Neural crest cell (in vitro differentiated cells): ENCODE data around the gene NAGPA. TPM values are rescaled to one million over a fixed set of nuclear protein-coding genes. Genes with fewer than 3 reads are reported as not detected.

Experiments
- DNase-seq: peaks from one replicate; pipeline ENCODE4 v3.0.0; 2021; ENCODE audit warnings: low read depth, mixed read lengths, low spot score
- H3K27ac Mint-ChIP-seq: one replicate; pipeline ENCODE4 v1.8.0; 2021; ENCODE audit warnings: mild to moderate bottlenecking, mixed read lengths; ENCODE audit not compliant: unreplicated experiment
- H3K27me3 Mint-ChIP-seq: 2 replicates; pipeline ENCODE4 v1.8.0; 2021; ENCODE audit warnings: low read depth, mild to moderate bottlenecking, mixed read lengths
- H3K36me3 Mint-ChIP-seq: 2 replicates; pipeline ENCODE4 v1.8.0; 2021; ENCODE audit warnings: low read depth, mild to moderate bottlenecking, mixed read lengths
- H3K4me1 Mint-ChIP-seq: 2 replicates; pipeline ENCODE4 v1.8.0; 2021; ENCODE audit warnings: mixed read lengths
- H3K4me3 Mint-ChIP-seq: one replicate; pipeline ENCODE4 v1.8.0; 2021; ENCODE audit warnings: mild to moderate bottlenecking, mixed read lengths
- H3K9me3 Mint-ChIP-seq: 2 replicates; pipeline ENCODE4 v1.8.0; 2021; ENCODE audit warnings: mixed read lengths
- CTCF ChIP-seq: fragments of 200-600 bp; sonication (generic); conservative IDR thresholded peaks from 2 replicates; pipeline ENCODE4 v1.5.0; 2021; ENCODE audit warnings: antibody characterized with exemption, mild to moderate bottlenecking
- total RNA-seq: library from RNA; stranded (reverse); gene quantifications from 2 replicates; pipeline ENCODE4 v1.2.1, GENCODE V29; 2021

Gene NAGPA
- total RNA-seq, 1 donor from 2014 or later: 15.3 TPM

- no peak for TF ChIP-seq CTCF
- no peaks in the 10 kb centered on the region for H3K9me3 Mint-ChIP-seq
- H3K36me3 Mint-ChIP-seq: no peaks in the 10 kb centered on the region
- DNase-seq: no peak
- no peak overlapping the region for H3K27ac Mint-ChIP-seq
- peak overlapping the region; percentile 15 for H3K4me3 Mint-ChIP-seq
- peaks cover 9% of the 10 kb centered on the region for H3K4me1 Mint-ChIP-seq
- H3K27me3 Mint-ChIP-seq: peaks cover 5% of the 10 kb centered on the region
Measured at GRCh38 chr16:5028950-5029475, 4.7 kb downstream of the NAGPA start.

- Mint-ChIP-seq H3K36me3 (no peaks in the 10 kb centered on the region), H3K4me1 (peaks cover 2% of the 10 kb centered on the region), H3K9me3 (no peaks in the 10 kb centered on the region), H3K27me3 (peaks cover 3% of the 10 kb centered on the region), H3K4me3 (no peak overlapping the region), H3K27ac (no peak overlapping the region)
- no peak for TF ChIP-seq CTCF
- no peak for DNase-seq
Measured at GRCh38 chr16:5027575-5028235, 6.0 kb downstream of the NAGPA start.

GRCh38 chr16:5027086-5027485, 6.6 kb downstream of the NAGPA start:
- H3K36me3 Mint-ChIP-seq: no peaks in the 10 kb centered on the region
- no peaks in the 10 kb centered on the region for H3K9me3 Mint-ChIP-seq
- TF ChIP-seq CTCF: no peak
- H3K27ac Mint-ChIP-seq: no peak overlapping the region
- H3K27me3 Mint-ChIP-seq: peaks cover 3% of the 10 kb centered on the region
- H3K4me3 Mint-ChIP-seq: no peak overlapping the region
- H3K4me1 Mint-ChIP-seq: no peaks in the 10 kb centered on the region
- no peak for DNase-seq

- DNase-seq: no peak
- Mint-ChIP-seq H3K27me3 (no peaks in the 10 kb centered on the region), H3K4me3 (no peak overlapping the region), H3K36me3 (no peaks in the 10 kb centered on the region), H3K4me1 (no peaks in the 10 kb centered on the region), H3K9me3 (no peaks in the 10 kb centered on the region), H3K27ac (no peak overlapping the region)
- TF ChIP-seq CTCF: no peak
Measured at GRCh38 chr16:5026664-5027063, 7.1 kb downstream of the NAGPA start.

- DNase-seq: peak; percentile 26
- Mint-ChIP-seq H3K27ac (no peak overlapping the region), H3K9me3 (no peaks in the 10 kb centered on the region)
Measured at GRCh38 chr16:5025171-5025632, 8.5 kb downstream of the NAGPA start.

More at GRCh38 chr16:5025171-5025632, 8.5 kb downstream of the NAGPA start:
- Mint-ChIP-seq H3K36me3 (no peaks in the 10 kb centered on the region), H3K27me3 (no peaks in the 10 kb centered on the region), H3K4me1 (no peaks in the 10 kb centered on the region), H3K4me3 (no peak overlapping the region)
- TF ChIP-seq CTCF: no peak
